Frontal cortex (tissue), 4 donors: ENCODE results near the gene AHCTF1. TPM values are rescaled to one million over a fixed set of nuclear protein-coding genes. Genes with fewer than 3 reads are reported as not detected.

Experiments
- DNase-seq, 2 donors: peaks; one replicate each; pipeline ENCODE4 v3.0.0; 2012; ENCODE audit warnings: low spot score in 2 of 2
- FAIRE-seq: peaks from 2 replicates; lab custom pipeline; 2012; peaks lifted over from hg19 to GRCh38; lab: Jason Lieb, UNC
- small RNA-seq: library from RNA; depleted of rRNA; stranded (forward); fragments of <200 nt; gene quantifications from one replicate; pipeline ENCODE3, GENCODE V24; 2014
- total RNA-seq: library from RNA; depleted of rRNA; stranded (reverse); fragments of >200 nt; gene quantifications from one replicate; pipeline ENCODE4 v1.2.3, GENCODE V29; 2014
- donor health status: control.
- donor health status: control.
- donor health status: control.

AHCTF1 gene
- total RNA-seq, 1 donor from 2014 or later: 43.6 TPM

- FAIRE-seq (no peak), DNase-seq (no peak)
Observed at GRCh38 chr1:246789454-246790339, 142.1 kb downstream of the AHCTF1 start.

Small RNAs within 50 kb of the gene (small RNA-seq; reads per million reads assigned to genes)
- gene AC113174.1 (not detected), gene RF00402 (not detected)

Other genes with a start within 250 kb of the AHCTF1 start
- gene SCCPDH, start 207.5 kb downstream of the AHCTF1 start, total RNA-seq: 79.9 TPM
- gene ZNF695, start 76.1 kb upstream of the AHCTF1 start, total RNA-seq: 6.1 TPM
- 25.3 TPM for gene ZNF670, start 146.9 kb upstream of the AHCTF1 start, total RNA-seq
- 44.8 TPM for gene ZNF669, start 172.4 kb upstream of the AHCTF1 start, total RNA-seq
- gene ZNF124, start 240.1 kb upstream of the AHCTF1 start, total RNA-seq: 671 TPM